Aortic smooth muscle cell (primary cell): ENCODE data around the gene KTN1. TPM values are rescaled to one million over a fixed set of nuclear protein-coding genes. Genes with fewer than 3 reads are reported as not detected.

Experiments used
- total RNA-seq: library from RNA; depleted of rRNA; stranded (reverse); fragments of >200 nt; gene quantifications from 2 replicates; pipeline ENCODE4 v1.2.3, GENCODE V29; 2014

The KTN1 gene, protein sequence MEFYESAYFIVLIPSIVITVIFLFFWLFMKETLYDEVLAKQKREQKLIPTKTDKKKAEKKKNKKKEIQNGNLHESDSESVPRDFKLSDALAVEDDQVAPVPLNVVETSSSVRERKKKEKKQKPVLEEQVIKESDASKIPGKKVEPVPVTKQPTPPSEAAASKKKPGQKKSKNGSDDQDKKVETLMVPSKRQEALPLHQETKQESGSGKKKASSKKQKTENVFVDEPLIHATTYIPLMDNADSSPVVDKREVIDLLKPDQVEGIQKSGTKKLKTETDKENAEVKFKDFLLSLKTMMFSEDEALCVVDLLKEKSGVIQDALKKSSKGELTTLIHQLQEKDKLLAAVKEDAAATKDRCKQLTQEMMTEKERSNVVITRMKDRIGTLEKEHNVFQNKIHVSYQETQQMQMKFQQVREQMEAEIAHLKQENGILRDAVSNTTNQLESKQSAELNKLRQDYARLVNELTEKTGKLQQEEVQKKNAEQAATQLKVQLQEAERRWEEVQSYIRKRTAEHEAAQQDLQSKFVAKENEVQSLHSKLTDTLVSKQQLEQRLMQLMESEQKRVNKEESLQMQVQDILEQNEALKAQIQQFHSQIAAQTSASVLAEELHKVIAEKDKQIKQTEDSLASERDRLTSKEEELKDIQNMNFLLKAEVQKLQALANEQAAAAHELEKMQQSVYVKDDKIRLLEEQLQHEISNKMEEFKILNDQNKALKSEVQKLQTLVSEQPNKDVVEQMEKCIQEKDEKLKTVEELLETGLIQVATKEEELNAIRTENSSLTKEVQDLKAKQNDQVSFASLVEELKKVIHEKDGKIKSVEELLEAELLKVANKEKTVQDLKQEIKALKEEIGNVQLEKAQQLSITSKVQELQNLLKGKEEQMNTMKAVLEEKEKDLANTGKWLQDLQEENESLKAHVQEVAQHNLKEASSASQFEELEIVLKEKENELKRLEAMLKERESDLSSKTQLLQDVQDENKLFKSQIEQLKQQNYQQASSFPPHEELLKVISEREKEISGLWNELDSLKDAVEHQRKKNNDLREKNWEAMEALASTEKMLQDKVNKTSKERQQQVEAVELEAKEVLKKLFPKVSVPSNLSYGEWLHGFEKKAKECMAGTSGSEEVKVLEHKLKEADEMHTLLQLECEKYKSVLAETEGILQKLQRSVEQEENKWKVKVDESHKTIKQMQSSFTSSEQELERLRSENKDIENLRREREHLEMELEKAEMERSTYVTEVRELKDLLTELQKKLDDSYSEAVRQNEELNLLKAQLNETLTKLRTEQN (N-terminal part only)
- total RNA-seq = 144 and 170 TPM in 2 replicates

GRCh38 chr14:55579724-55580469 is at the start of gene KTN1:
Gene KTN1, plus strand, starts transcription at chr14:55580207. Its CDS starts 31,842 bp downstream, at chr14:55612049.

Other genes starting within 250 kb of the KTN1 start
- 9.5 and 14.2 TPM in 2 replicates for gene ATG14, start 168.4 kb upstream of the KTN1 start, total RNA-seq
- gene TBPL2, start 139.6 kb upstream of the KTN1 start, total RNA-seq = not detected in 2 replicates